Neuron (in vitro differentiated cells): Measurements from ENCODE around the gene PLEKHG1.

Experiments
- H2AFZ ChIP-seq: one replicate; pipeline ENCODE4 v1.6.1; 2013; ENCODE audit warnings: low read depth, mild to moderate bottlenecking, inconsistent platforms, low read length, moderate library complexity
- H3K27me3 ChIP-seq: one replicate; pipeline ENCODE4 v1.6.1; 2013; ENCODE audit warnings: low read length; ENCODE audit not compliant: insufficient read depth
- H3K36me3 ChIP-seq: one replicate; pipeline ENCODE4 v1.6.1; 2013; ENCODE audit warnings: low read length; ENCODE audit not compliant: insufficient read depth
- H3K4me1 ChIP-seq: one replicate; pipeline ENCODE4 v1.6.1; 2013; ENCODE audit warnings: low read length; ENCODE audit not compliant: insufficient read depth
- H3K4me3 ChIP-seq: 2 replicates; pipeline ENCODE4 v1.5.1; 2013; ENCODE audit warnings: mild to moderate bottlenecking, low read length, moderate library complexity
- H3K9me3 ChIP-seq: one replicate; pipeline ENCODE4 v1.6.1; 2013; ENCODE audit warnings: low read length

The PLEKHG1 gene

GRCh38 chr6:150596439-150596838 lies 3.2 kb upstream of the PLEKHG1 start:
- H3K4me1 ChIP-seq, result peaks cover 6% of the 10 kb centered on the region
- H3K27me3 ChIP-seq, result no peaks in the 10 kb centered on the region
- H3K36me3 ChIP-seq, result no peaks in the 10 kb centered on the region
- H3K9me3 ChIP-seq, result no peaks in the 10 kb centered on the region
- H2AFZ ChIP-seq, result no peak overlapping the region
- H3K4me3 ChIP-seq, result no peak overlapping the region

GRCh38 chr6:150598401-150598800 lies 1.3 kb upstream of the PLEKHG1 start:
- Histone ChIP-seq H3K4me1 (peaks cover 13% of the 10 kb centered on the region), H3K9me3 (no peaks in the 10 kb centered on the region), H3K36me3 (no peaks in the 10 kb centered on the region), H3K4me3 (no peak overlapping the region), H3K27me3 (no peaks in the 10 kb centered on the region), H2AFZ (no peak overlapping the region)

- Histone ChIP-seq H2AFZ (no peak overlapping the region), H3K27me3 (no peaks in the 10 kb centered on the region), H3K4me1 (peaks cover 13% of the 10 kb centered on the region), H3K9me3 (no peaks in the 10 kb centered on the region), H3K4me3 (no peak overlapping the region), H3K36me3 (no peaks in the 10 kb centered on the region)
These were observed 857 bp upstream of the PLEKHG1 start for GRCh38 chr6:150598858-150599198.

DNA sequence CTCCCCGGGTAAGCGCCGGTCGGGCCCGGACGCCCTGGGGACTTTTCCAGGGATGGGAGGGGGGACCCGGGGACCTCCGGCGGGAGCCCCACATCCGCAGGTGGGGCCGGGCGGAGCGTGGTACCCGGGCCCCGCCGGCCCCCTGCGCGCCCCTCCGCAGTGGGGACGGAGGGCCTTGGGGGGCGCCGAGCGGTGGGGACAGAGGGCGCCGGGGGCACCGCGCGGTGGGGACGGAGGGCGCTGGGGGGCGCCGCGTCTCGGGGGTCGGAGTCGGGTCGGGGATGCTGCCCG lies 270 bp downstream of the PLEKHG1 start:
- peak overlapping the region; percentile 69 for H3K4me3 ChIP-seq

DNA sequence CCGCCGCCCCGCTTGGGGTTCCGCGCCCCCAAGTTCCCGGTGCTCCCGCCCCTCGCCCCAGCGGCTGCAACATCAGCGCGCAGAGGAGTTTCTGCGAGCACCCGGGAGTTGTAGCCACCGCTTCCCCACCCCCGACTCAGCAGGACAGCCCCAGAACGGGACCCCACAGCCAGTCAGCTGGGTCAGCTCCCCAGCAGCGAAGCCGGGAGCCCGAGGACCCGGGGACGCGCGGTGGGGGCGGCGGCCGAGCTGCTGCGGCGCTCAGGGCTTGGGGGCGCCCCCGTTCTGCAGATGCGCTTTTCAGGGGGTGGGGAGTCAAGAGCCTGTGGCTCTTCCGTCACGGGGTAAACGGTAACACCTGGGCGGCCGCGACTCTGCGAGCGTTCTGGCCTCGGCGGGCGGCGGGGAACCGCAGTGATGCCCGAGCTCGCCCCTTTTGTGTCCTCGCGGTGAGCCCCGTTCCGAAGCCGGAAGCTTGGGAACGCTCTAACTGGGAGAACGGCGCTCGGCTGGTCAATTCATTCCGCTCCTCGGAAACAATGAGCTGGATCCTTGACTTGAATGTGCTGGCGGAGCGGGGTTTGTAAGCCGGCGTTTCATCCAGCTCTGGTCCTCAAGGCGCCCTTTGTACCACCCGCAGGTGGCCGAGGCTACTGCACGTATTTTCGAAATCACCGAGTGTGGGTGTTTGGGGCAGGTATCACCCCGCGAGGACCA lies 774 bp downstream of the PLEKHG1 start:
- Histone ChIP-seq H2AFZ (peak overlapping the region; percentile 71), H3K9me3 (no peaks in the 10 kb centered on the region), H3K27me3 (no peaks in the 10 kb centered on the region), H3K4me1 (peaks cover 13% of the 10 kb centered on the region), H3K4me3 (peak overlapping the region; percentile 69), H3K36me3 (no peaks in the 10 kb centered on the region)

More for the DNA sequence above, 270 bp downstream of the PLEKHG1 start:
- no peaks in the 10 kb centered on the region for H3K36me3 ChIP-seq
- H2AFZ ChIP-seq, result peak overlapping the region; percentile 71
- H3K4me1 ChIP-seq, result peaks cover 13% of the 10 kb centered on the region
- no peaks in the 10 kb centered on the region for H3K27me3 ChIP-seq
- H3K9me3 ChIP-seq, result no peaks in the 10 kb centered on the region

DNA sequence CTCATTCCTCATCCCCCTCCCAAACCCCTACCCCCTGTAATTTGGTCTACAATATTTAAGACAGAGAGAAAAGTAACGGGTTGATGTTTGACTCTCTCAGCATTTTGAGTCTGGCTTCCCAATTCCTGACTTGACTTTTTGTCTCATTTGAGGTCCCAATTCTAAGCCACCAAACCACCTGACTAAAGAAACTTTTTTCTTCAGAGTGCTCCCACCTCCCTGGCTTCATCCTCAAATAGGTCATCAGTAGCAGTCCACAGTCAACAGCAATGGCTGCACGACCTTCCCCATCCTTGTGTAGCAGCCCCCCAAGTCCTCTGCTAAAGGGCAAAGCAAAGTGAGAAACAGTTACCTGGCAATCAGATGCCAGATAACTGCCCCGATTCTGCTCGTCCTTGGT lies 1.8 kb downstream of the PLEKHG1 start:
- Histone ChIP-seq H2AFZ (no peak overlapping the region), H3K9me3 (no peaks in the 10 kb centered on the region), H3K4me1 (peaks cover 13% of the 10 kb centered on the region), H3K27me3 (no peaks in the 10 kb centered on the region), H3K4me3 (peak overlapping the region; percentile 69), H3K36me3 (no peaks in the 10 kb centered on the region)

DNA sequence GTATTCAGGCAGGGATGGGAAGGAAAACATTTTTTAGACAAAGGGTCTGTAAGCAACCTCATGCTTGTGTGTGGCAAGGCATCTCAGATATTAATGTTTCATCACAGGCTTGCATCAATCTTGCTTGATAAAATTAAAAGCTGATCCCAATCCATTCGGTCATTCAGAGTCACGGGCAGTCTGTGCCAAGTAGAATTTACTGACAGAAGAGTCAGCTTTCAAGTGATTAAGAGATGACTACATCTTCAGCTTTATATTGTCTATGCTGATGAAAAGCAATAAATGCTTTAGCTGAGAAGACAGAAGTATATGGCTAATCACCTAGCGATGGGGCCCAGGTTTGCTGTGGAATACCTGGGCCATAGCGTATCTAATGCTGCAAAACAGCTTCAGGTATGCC lies 3.5 kb downstream of the PLEKHG1 start:
- Histone ChIP-seq H3K36me3 (no peaks in the 10 kb centered on the region), H3K27me3 (no peaks in the 10 kb centered on the region), H3K4me1 (peaks cover 13% of the 10 kb centered on the region), H3K4me3 (no peak overlapping the region), H2AFZ (no peak overlapping the region), H3K9me3 (no peaks in the 10 kb centered on the region)

GRCh38 chr6:150604467-150604866 lies 4.8 kb downstream of the PLEKHG1 start:
- H3K27me3 ChIP-seq, result no peaks in the 10 kb centered on the region
- H3K4me3 ChIP-seq, result no peak overlapping the region

GRCh38 chr6:150605333-150605732 lies 5.6 kb downstream of the PLEKHG1 start:
- Histone ChIP-seq H3K9me3 (peaks cover 3% of the 10 kb centered on the region), H2AFZ (no peak overlapping the region), H3K36me3 (no peaks in the 10 kb centered on the region), H3K4me1 (peaks cover 13% of the 10 kb centered on the region), H3K27me3 (no peaks in the 10 kb centered on the region), H3K4me3 (no peak overlapping the region)

More at GRCh38 chr6:150604467-150604866, 4.8 kb downstream of the PLEKHG1 start:
- H3K36me3 ChIP-seq, result no peaks in the 10 kb centered on the region
- no peak overlapping the region for H2AFZ ChIP-seq
- H3K9me3 ChIP-seq, result no peaks in the 10 kb centered on the region
- peaks cover 13% of the 10 kb centered on the region for H3K4me1 ChIP-seq

- peaks cover 9% of the 10 kb centered on the region for H3K4me1 ChIP-seq
- no peak overlapping the region for H2AFZ ChIP-seq
- no peaks in the 10 kb centered on the region for H3K27me3 ChIP-seq
- peaks cover 3% of the 10 kb centered on the region for H3K9me3 ChIP-seq
- H3K36me3 ChIP-seq, result no peaks in the 10 kb centered on the region
- H3K4me3 ChIP-seq, result no peak overlapping the region
These were observed 6.5 kb downstream of the PLEKHG1 start for GRCh38 chr6:150606168-150606591.

GRCh38 chr6:150606647-150607328 lies 7.1 kb downstream of the PLEKHG1 start:
- no peak overlapping the region for H2AFZ ChIP-seq
- H3K4me1 ChIP-seq, result peaks cover 3% of the 10 kb centered on the region
- H3K36me3 ChIP-seq, result no peaks in the 10 kb centered on the region

DNA sequence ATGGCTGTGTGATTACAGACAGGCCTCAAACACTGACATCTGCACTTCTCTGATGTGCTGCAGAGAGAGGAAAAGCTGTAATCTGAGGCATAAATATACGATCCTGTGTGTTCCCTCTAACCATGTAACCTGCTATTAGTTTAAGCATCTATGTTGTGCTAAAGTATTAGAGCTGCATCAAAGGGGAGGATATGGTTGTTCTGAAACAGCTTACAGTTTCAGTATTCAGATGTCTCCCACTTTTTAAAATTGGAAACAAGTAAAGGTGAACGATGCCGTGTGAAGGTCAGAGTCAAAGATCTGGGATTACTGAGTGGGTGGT lies 7.6 kb downstream of the PLEKHG1 start:
- no peaks in the 10 kb centered on the region for H3K36me3 ChIP-seq
- H2AFZ ChIP-seq, result no peak overlapping the region
- H3K27me3 ChIP-seq, result no peaks in the 10 kb centered on the region
- H3K4me3 ChIP-seq, result no peak overlapping the region
- H3K4me1 ChIP-seq, result no peaks in the 10 kb centered on the region
- peaks cover 3% of the 10 kb centered on the region for H3K9me3 ChIP-seq

More at GRCh38 chr6:150606647-150607328, 7.1 kb downstream of the PLEKHG1 start:
- Histone ChIP-seq H3K27me3 (no peaks in the 10 kb centered on the region), H3K9me3 (peaks cover 3% of the 10 kb centered on the region), H3K4me3 (no peak overlapping the region)

GRCh38 chr6:150610584-150610983 lies 10.9 kb downstream of the PLEKHG1 start:
- Histone ChIP-seq H3K27me3 (no peaks in the 10 kb centered on the region), H3K9me3 (peaks cover 3% of the 10 kb centered on the region)

GRCh38 chr6:150613269-150613668 lies 13.6 kb downstream of the PLEKHG1 start:
- peaks cover 3% of the 10 kb centered on the region for H3K9me3 ChIP-seq
- no peaks in the 10 kb centered on the region for H3K27me3 ChIP-seq

More at GRCh38 chr6:150610584-150610983, 10.9 kb downstream of the PLEKHG1 start:
- H3K4me1 ChIP-seq, result no peaks in the 10 kb centered on the region
- no peak overlapping the region for H2AFZ ChIP-seq
- no peak overlapping the region for H3K4me3 ChIP-seq
- no peaks in the 10 kb centered on the region for H3K36me3 ChIP-seq

More at GRCh38 chr6:150613269-150613668, 13.6 kb downstream of the PLEKHG1 start:
- no peak overlapping the region for H3K4me3 ChIP-seq
- H3K36me3 ChIP-seq, result no peaks in the 10 kb centered on the region
- peaks cover 15% of the 10 kb centered on the region for H3K4me1 ChIP-seq
- H2AFZ ChIP-seq, result no peak overlapping the region
